HG02884 (cell line): Measurements from ENCODE around the gene RIT2.

Source experiments
- ATAC-seq: cut with Tn5 transposase; IDR thresholded peaks from one replicate; pipeline ENCODE4 v1.9.1; 2021; ENCODE audit warnings: mild to moderate bottlenecking, moderate library complexity; ENCODE audit not compliant: unreplicated experiment

RIT2 gene

GRCh38 chr18:42706618-42707017, 408.9 kb downstream of the RIT2 start:
- no peak for ATAC-seq

- no peak for ATAC-seq
These were observed 409.4 kb downstream of the RIT2 start for GRCh38 chr18:42706029-42706608.
